HUES6 (cell line): Measurements from ENCODE around the gene CDC20.
"Not testable (repeated sequence)": the region's sequence is repeated elsewhere in the genome, so short reads cannot be mapped to it uniquely, and the experiment has no call there.

Experiments used
- H3K27ac ChIP-seq: 2 replicates; pipeline ENCODE4 v1.7.0; 2013; ENCODE audit warnings: low read depth, mild to moderate bottlenecking, low read length, inconsistent platforms
- H3K27me3 ChIP-seq: 2 replicates; pipeline ENCODE4 v1.6.1; 2013; ENCODE audit warnings: low read length; ENCODE audit not compliant: control insufficient read depth, insufficient read depth
- H3K36me3 ChIP-seq: 2 replicates; pipeline ENCODE4 v1.6.1; 2013; ENCODE audit warnings: low read length; ENCODE audit not compliant: control insufficient read depth, insufficient read depth
- H3K4me1 ChIP-seq: 2 replicates; pipeline ENCODE4 v1.6.1; 2013; ENCODE audit warnings: low read length; ENCODE audit not compliant: control insufficient read depth, insufficient read depth
- H3K4me3 ChIP-seq: 2 replicates; pipeline ENCODE4 v1.5.1; 2013; ENCODE audit warnings: low read depth, low read length
- H3K9ac ChIP-seq: one replicate; pipeline ENCODE4 v1.6.1; 2013; ENCODE audit warnings: mild to moderate bottlenecking, low read length
- H3K9me3 ChIP-seq: 2 replicates; pipeline ENCODE4 v1.6.1; 2013; ENCODE audit warnings: low read depth, low read length; ENCODE audit not compliant: control insufficient read depth, insufficient read depth

CDC20 gene

GRCh38 chr1:43387976-43388599 lies 29.3 kb downstream of the CDC20 start:
- Histone ChIP-seq H3K27ac (no peak overlapping the region), H3K9me3 (no peaks in the 10 kb centered on the region), H3K4me3 (peak overlapping the region; percentile 92; the same call in 1 of the 2 replicates), H3K4me1 (peaks cover 10% of the 10 kb centered on the region; the same call in 1 of the 2 replicates), H3K27me3 (no peaks in the 10 kb centered on the region), H3K9ac (no peak overlapping the region), H3K36me3 (peaks cover 48% of the 10 kb centered on the region)

DNA sequence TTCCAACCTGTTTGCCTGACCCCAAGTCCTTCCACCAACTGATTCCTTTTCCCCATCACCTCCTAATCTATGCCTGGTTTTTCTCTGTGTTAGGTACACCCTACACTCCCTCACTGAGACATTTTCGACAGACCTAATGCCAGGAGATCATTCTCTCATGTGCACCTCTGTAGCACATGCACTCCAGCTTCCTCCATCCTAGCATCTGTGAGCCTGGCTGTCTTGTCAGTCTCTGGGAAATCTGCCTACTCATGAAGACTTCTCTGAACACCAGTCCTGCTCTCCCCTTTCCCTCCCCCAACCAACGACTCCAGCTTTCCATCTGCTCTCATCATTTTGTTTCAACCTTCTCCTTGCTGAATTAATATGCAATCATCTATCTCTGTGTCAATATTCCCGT lies 29.8 kb downstream of the CDC20 start:
- Histone ChIP-seq H3K27ac (no peak overlapping the region), H3K4me3 (peak overlapping the region; percentile 92), H3K27me3 (no peaks in the 10 kb centered on the region), H3K36me3 (peaks cover 43% of the 10 kb centered on the region), H3K9ac (no peak overlapping the region), H3K9me3 (no peaks in the 10 kb centered on the region), H3K4me1 (peaks cover 10% of the 10 kb centered on the region; the same call in 1 of the 2 replicates)

DNA sequence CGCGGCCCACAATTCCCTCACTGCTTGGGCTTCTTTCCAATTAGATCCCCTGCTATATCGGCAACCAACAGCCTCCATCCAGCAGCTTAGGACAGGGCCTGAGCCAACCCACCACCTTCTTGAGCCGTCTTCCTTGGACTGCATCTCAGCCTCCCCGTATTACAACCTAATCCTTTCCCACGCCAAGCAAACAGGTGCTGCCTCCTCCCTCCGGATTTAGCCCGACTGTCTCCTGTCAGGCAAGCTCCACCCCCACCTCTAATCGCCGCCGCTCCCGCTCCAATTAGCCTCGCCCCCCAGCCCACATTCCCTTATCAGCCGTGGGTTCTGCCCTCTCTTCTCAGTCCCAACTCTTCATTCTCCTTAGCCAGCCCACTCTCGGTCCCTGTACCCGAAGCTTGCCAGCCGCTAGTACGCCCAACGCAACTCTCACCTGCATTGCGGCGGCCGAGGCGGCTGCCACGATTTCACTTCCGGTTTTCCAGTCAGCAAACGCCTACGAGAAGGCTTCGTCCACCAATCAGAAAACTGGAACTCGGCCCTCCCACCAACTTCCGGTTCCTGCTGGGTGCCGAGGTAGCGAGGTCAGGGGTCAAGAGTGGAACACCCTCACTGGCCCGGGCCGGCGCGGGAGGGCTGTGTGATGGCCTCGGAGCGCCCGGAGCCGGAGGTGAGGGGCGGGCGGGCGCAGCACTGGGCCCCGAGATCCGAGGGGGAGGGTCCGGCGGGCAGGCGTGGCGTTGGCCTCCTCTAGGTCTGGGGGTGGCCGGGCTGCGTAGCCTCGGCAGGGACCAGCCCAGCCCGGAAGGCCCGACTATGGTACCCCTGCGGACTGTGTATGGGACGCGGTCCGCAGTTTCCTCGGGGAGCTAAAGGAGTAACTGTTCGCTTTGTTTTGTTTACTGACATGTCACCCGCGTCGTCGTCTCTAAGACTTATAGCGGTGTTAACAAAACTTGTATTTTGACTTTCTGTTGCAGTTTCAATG lies 30.8 kb downstream of the CDC20 start, which contains the start of the genes MED8 and SZT2:
Gene MED8, minus strand, starts transcription at position 475 of the 988 bp plus-strand sequence. Its CDS starts 36 bp downstream, at position 439.
Gene SZT2, plus strand, starts transcription at position 574 of the 988 bp plus-strand sequence. Its CDS starts 70 bp downstream, at position 644.
- Histone ChIP-seq H3K9ac (peak within 1 kb of the TSS; percentile 86), H3K4me3 (peak within 1 kb of the TSS; percentile 92), H3K27ac (peak within 1 kb of the TSS; percentile 11; the same call in 1 of the 2 replicates), H3K4me1 (peaks cover 10% of the 10 kb centered on the region; the same call in 1 of the 2 replicates), H3K9me3 (no peaks in the 10 kb centered on the region), H3K36me3 (peaks cover 33% of the 10 kb centered on the region), H3K27me3 (no peaks in the 10 kb centered on the region)

GRCh38 chr1:43392702-43393101 lies 33.9 kb downstream of the CDC20 start:
- peaks cover 9% of the 10 kb centered on the region; the same call in 1 of the 2 replicates for H3K36me3 ChIP-seq
- H3K27ac ChIP-seq: no peak overlapping the region
- no peaks in the 10 kb centered on the region for H3K9me3 ChIP-seq
- H3K4me1 ChIP-seq: peaks cover 10% of the 10 kb centered on the region; the same call in 1 of the 2 replicates
- no peak overlapping the region for H3K9ac ChIP-seq
- H3K4me3 ChIP-seq: no peak overlapping the region
- H3K27me3 ChIP-seq: no peaks in the 10 kb centered on the region

- Histone ChIP-seq H3K27me3 (no peaks in the 10 kb centered on the region), H3K27ac (no peak overlapping the region), H3K4me1 (peaks cover 3% of the 10 kb centered on the region; the same call in 1 of the 2 replicates), H3K9ac (no peak overlapping the region), H3K36me3 (peaks cover 7% of the 10 kb centered on the region; the same call in 1 of the 2 replicates), H3K9me3 (no peaks in the 10 kb centered on the region), H3K4me3 (no peak overlapping the region)
Observed at GRCh38 chr1:43395523-43395922, 36.7 kb downstream of the CDC20 start.

DNA sequence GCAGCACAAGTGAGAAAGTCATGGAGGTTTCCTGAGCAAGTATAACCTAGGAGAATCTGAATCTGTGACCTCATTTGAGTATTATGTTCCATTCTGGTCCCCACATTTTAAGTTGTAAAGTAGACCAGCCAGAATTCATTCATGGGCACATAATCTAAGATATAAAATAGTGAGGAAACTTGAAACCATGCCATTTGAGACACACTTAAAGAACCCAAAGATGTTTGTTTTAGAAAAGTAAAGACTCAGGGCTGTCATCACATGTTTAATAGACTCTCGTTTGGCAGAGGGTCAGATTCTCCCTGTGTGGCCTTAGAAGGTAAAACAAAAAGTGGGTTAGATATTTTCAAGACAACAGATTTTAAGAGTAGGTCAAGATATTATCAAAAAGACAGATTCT lies 37.3 kb downstream of the CDC20 start:
- H3K4me3 ChIP-seq: no peak overlapping the region
- no peak overlapping the region for H3K9ac ChIP-seq
- no peaks in the 10 kb centered on the region for H3K27me3 ChIP-seq
- H3K9me3 ChIP-seq: no peaks in the 10 kb centered on the region
- no peak overlapping the region for H3K27ac ChIP-seq
- H3K36me3 ChIP-seq: peaks cover 7% of the 10 kb centered on the region; the same call in 1 of the 2 replicates
- no peaks in the 10 kb centered on the region for H3K4me1 ChIP-seq

- no peak overlapping the region for H3K27ac ChIP-seq
- no peaks in the 10 kb centered on the region for H3K9me3 ChIP-seq
- peaks cover 10% of the 10 kb centered on the region; the same call in 1 of the 2 replicates for H3K36me3 ChIP-seq
- H3K4me1 ChIP-seq: no peaks in the 10 kb centered on the region
- no peak overlapping the region for H3K9ac ChIP-seq
- no peak overlapping the region for H3K4me3 ChIP-seq
- no peaks in the 10 kb centered on the region for H3K27me3 ChIP-seq
Observed at GRCh38 chr1:43398227-43398626, 39.4 kb downstream of the CDC20 start.

DNA sequence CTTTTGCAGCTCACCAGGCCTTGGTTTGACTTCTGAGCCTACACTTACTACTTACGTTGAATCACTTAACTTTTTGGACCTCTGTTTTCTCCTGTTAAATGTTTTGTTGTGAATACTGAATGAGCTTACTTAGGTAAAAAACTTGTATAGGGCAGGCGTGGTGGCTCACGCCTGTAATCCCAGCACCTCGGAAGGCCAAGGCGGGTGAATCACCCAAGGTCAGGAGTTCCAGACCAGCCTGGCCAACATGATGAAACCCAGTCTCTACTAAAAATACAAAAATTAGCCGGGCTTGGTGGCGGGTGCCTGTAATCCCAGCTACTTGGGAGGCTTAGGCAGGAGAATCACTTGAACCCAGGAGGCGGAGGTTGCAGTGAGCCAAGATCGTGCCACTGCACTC lies 41.7 kb downstream of the CDC20 start:
- H3K36me3 ChIP-seq: peaks cover 25% of the 10 kb centered on the region
- not testable (repeated sequence) for H3K9ac ChIP-seq, H3K27me3 ChIP-seq, H3K4me1 ChIP-seq, H3K9me3 ChIP-seq, H3K27ac ChIP-seq, H3K4me3 ChIP-seq

DNA sequence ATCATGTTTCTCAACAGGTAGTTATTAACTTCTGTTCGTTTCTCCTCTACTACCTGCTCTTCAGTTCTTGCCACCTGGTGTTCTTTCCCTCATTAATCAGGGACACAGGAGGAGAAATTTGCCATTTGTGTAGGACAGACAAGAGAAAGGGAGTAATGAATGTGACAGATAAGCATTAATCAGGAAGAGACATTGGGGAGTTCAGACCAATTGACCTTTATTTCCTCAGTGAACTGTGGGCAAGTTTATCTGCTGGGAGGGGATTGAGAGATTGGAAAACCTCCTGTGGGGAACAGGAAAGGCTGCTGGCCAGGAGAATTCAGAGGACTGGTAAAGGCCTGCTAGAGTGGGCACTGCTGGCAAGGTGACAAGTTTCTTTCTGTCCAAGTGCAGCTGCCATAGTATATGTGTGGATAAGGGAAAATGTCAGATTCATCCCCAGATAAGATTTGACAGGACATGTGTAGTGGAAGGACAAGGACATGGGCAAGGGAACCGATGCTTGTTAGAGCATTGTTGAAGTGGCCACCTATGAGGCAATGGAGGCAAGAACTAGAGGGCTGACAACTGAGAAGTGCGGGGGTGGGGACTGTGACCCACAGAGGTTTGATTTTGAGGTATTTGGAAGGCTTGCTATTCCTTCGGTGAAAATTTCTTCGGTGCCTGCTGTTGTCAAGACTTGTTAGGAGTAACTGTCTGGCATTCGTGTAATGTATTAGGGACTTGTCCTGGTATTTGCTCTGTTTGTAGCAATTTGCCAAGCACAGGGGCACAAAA lies 43.5 kb downstream of the CDC20 start:
- Histone ChIP-seq H3K36me3 (peaks cover 30% of the 10 kb centered on the region), H3K4me3 (no peak overlapping the region), H3K9ac (no peak overlapping the region)

GRCh38 chr1:43404353-43404752 lies 45.6 kb downstream of the CDC20 start:
- Histone ChIP-seq H3K9ac (no peak overlapping the region), H3K27me3 (no peaks in the 10 kb centered on the region), H3K27ac (no peak overlapping the region), H3K9me3 (no peaks in the 10 kb centered on the region), H3K36me3 (peaks cover 31% of the 10 kb centered on the region), H3K4me3 (no peak overlapping the region), H3K4me1 (no peaks in the 10 kb centered on the region)

More for the DNA sequence above, 43.5 kb downstream of the CDC20 start:
- no peaks in the 10 kb centered on the region for H3K9me3 ChIP-seq
- H3K27me3 ChIP-seq: no peaks in the 10 kb centered on the region
- H3K4me1 ChIP-seq: no peaks in the 10 kb centered on the region
- H3K27ac ChIP-seq: no peak overlapping the region
